Stimulated activated naive CD8-positive, alpha-beta T cell treated with anti-CD3 and anti-CD28 coated beads, Interleukin-15, Interleukin-2, amounts not matched to agents 100 U/mL and 50 U/mL, for 24 hours (primary cell): ENCODE results near the gene KLK6.

Source experiments
- ATAC-seq: fragments of 150-1000 bp; cut with Tn5 transposase; one replicate; pipeline ENCODE4 v1.10.0; 2021
- DNase-seq: peaks from one replicate; pipeline ENCODE4 v3.0.0; 2021

The KLK6 gene

DNA sequence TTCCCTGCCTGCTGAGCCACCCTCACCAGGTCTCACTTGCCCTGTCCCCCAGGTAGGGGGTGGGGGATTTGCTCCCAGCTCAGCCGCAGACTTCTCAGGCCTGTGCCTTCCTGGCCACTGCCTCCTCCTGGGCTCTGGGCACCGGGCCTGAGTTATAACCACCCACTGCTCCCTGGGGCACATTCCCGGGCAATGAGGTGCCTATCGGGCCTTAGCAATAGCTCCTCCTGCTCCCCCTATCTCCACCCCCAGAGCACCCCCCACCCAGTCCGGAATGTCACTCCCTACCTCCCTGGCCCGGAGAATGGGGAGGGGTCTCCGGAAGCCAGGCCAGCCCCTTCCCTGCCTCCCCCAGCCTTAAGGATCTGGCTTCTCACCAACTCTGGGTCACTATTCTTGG, 16.5 kb downstream of the KLK6 start, which contains the start of gene KLK5:
Gene KLK5, minus strand, starts transcription at position 129 of the 400 bp plus-strand sequence. CDS start 381 bp downstream, outside the sequence.
- DNase-seq (no peak), ATAC-seq (no peak)

DNA sequence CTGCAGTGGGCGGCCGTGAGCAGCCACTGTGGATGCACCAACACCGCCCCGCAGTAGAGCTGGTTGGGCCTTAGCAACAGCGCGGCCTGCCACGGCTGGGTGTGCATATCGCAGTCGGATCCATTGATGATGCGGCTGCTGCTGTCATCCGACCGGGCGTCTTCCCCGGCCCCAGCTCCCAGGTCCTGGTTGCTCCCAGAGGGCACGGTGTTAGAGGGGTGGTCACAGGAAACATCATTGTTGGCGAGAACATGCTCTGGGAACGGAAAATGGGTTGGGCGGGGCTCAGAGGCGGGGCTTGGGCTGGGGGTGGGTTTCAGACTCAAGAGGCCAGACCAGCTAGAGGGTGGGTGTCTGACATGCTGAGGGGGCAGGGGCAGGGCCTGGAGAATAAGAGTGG, 19.5 kb downstream of the KLK6 start:
- no peak for ATAC-seq
- no peak for DNase-seq

DNA sequence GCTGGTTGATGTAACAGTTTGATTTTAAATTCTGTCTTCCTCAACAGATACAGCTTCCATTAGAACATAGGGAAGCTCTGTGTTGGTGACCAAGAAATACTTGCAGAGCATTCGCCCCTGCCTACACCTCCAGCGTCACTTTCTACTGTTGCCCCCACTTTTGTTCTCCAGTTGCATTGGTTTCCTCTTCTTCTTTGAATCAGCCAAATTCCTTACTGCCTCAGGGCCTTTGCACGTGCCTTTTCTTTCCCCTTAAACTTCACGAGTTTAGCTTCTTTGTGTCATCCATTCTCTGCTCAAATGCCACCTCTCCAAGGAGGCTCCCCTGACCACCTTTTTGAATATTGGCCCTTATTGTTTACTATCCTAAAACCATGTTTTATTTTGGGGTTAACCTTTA, 22.3 kb downstream of the KLK6 start:
- DNase-seq (no peak), ATAC-seq (no peak)

DNA sequence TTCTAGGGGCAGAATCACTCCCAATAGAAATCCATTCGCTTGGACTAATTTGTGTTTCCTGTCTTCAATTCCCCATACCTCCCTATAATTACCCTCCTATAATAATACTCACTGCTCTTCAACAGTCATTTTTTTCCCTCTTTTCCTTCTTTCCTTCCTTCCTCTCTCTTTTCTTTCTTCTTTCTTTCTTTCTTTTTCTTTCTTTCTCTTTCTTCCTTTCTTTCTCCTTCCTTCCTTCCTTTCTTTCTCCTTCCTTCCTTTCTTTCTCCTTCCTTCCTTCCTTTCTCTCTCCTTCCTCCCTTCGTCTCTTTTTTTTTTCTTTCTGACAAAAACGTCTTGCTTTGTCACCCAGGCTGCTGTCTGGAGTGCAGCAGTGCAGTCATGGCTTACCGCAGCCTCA, 24.6 kb downstream of the KLK6 start:
- no peak for DNase-seq
- no peak for ATAC-seq

DNA sequence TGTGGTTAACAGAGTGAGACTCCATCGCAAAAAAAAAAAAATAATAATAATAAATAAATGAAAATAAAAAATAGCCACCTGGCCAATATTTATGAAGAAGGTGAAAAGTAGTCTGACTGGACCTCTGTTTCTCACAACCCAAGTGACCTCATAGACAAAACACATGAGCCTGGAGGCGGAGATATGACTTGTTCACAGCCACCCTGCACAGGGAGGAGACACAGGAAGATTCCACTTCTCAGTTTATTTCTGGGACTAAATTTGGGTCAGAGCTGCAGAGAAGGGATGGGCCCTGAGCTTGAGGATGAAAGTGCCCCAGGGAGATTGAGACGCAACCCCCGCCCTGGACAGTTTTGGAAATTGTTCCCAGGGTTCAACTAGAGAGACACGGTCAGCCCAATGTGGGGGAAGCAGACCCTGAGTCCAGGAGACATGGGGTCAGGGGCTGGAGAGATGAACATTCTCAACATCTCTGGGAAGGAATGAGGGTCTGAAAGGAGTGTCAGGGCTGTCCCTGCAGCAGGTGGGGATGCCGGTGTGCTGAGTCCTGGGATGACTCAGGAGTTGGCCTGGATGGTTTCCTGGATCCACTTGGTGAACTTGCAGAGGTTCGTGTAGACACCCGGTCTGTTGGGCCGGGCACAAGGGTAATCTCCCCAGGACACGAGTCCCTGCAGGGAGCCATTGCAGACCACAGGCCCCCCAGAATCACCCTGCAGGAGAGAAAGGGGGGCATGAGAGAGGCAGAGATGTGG, 26.1 kb downstream of the KLK6 start:
- ATAC-seq (no peak), DNase-seq (no peak)

DNA sequence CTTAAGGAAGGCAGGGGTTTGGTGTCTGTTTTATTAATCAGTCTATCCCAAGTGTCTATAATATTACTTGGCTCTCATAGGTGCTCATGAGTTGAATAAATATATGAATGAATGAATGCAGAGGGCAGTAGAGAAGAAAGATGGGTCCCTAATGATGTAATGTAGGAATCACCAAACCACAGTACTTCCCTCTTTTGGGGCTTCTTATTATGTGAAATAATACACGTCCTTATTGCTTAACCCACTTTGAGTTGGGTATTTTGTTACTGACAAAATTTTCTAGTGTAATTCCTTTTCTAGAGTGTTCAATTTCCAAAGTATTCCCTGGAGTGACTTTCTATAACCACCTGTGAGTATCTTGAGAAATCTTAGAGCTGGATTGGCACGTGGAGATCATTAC, 29.8 kb downstream of the KLK6 start:
- no peak for DNase-seq
- no peak for ATAC-seq

DNA sequence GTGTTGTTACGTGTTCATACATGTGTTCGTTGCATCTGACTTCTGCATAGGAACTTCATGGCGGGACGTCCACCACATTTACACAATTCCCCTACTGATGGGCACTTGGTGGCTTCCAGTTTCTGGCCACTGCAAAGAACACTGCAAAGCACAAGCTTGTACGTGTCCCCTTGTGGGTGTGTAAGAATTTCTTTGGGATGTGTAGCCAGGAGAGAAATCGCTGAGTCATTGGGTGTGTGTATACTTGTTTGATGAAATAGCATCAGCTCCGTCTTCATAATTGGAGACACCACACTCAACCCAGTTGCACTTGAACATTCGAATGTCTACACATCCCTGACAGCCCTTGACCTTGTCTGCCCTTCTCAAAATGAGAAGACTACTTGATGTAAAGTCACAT, 35.8 kb downstream of the KLK6 start:
- DNase-seq (no peak), ATAC-seq (no peak)

DNA sequence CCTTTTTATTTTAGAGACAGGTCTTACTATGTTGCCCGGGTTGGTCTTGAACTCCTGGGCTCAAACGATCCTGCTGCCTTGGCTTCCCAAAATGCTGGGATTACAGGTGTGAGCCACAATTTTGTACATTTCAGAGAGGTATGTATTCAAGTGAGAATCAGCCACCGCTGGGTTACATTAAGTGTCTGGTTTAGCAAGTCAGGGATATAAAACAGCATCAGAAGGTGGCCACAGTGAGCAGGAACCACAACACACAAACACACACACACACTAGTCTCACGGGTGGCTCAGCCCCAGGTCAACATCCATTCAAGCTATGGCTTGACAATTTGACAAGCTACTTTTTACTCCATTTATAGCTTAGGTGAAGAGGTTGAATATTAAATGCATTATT, 36.7 kb downstream of the KLK6 start:
- DNase-seq (no peak), ATAC-seq (no peak)

DNA sequence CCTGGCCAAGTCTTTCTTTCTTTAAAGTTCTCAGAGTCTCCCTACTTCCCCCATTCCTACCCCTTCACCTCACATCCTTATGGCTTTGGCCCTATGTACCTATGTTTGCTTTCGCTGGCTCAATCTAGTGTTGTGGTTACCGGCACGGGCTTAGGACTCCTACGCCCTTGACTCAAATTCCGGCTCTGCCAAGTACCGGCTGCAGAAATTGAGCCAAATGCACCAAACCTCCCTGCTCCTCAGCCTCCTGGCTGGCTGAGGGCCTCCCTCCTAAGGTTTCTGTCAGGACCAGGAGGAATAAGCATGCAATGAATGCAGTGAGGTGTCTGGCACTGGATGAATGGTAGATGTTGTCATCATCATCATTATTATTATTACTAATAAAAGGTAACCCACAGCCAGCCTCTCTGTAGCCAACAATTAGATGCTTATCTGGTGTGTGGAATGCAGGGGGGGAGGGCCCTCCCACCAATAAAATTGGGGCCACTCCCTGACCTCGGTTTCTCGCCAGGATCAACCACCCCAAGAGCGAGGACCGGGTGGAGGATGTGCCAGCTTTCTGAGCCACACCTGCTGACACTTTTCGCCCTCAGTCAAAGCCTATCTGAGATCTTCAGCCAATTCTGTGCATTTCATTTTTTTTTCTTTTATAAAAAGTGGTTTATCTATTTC, 37.2 kb downstream of the KLK6 start:
- no peak for DNase-seq
- no peak for ATAC-seq

DNA sequence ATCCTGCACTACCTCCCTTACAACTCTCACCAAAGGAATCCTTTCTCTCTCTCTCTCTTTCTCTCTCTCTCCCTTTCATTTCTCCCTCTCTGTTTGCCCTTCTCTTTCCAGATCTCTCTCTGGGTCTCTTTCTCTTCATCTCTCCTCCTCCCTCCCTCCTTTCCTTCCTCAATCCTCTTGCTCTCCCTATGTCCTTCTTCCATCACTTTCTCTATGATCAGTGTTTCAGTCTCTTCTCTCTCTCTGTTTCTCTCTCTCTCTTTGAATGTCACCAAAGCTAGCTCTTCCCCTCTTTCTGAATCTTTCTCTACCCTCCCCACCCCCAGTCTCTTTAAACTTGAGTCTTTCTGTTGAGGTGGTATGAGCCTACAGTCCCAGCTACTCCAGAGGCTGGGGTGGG, 38.4 kb downstream of the KLK6 start:
- ATAC-seq (no peak), DNase-seq (no peak)

DNA sequence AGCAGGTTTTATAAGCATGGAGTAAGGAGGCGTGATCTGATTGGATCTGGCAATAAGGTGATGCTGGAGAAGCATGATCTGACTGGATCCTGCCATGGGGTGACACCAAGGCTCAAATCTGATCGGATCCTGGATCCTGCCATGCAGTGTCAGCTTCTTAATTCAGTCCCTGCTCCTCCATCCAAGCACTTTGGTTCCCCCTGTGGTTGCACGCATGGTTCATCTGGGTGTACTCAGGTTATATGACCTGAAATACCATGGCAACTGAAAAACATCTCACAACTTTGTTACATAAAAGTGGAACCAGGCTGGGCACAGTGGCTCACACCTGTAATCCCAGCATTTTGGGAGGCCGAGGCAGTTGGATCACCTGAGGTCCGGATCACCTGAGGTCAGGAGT, 40.6 kb downstream of the KLK6 start:
- no peak for ATAC-seq
- DNase-seq = no peak

DNA sequence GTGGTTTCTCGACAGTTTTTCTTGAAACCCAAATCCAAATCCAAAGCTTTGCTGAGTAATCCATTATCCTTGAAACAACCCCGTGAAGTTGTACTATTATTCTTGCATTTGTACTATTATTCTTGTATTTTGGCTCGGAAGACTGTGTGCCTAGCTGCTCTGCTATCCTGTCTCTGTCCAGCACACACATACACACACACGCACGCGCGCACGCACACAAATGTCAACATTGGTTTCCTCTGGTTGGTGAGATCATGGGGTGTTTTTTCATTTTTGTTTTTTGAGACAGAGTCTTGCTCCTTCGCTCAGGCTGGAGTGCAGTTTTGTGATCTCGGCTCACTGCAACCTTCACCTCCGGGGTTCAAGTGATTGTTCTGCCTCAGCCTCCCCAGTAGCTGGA, 43.2 kb downstream of the KLK6 start:
- no peak for DNase-seq
- no peak for ATAC-seq

DNA sequence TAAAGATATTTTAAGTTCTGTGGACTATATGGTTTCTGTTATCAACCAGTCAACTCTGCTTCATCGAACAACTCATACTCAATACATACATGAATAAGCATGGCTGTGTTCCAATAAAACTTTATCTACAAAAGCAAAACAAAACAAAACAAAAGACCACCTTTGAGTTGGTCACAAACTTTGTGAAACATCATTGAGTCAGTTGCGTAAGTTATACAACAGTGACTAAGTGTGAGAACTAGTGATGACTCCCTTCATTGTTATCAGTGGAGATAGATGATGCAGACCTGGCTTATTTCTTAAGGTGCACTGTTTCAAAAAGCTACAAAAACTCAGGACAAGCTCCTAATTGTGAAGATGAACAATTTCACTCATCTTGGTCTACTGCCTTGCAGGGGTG, 43.7 kb downstream of the KLK6 start:
- DNase-seq = no peak
- no peak for ATAC-seq

DNA sequence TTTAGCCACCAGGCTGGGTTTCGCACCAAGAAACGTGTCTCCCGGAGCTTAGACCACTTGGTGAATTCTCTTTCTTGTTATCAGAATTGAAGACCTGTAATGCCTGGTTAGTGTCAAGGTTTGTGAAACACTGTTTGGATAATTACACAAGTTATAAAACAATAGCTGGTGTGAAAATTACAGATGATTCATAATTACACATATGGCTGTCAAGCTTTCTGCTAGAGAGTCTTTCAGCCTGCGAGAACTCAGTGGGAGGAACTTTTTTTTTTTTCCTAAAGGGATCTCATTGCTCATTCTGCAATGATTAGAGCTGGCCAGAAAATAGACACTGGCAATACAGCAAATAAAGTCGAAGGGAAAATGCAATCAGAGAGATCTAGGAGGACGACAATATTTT, 44.8 kb downstream of the KLK6 start:
- DNase-seq (no peak), ATAC-seq (no peak)

DNA sequence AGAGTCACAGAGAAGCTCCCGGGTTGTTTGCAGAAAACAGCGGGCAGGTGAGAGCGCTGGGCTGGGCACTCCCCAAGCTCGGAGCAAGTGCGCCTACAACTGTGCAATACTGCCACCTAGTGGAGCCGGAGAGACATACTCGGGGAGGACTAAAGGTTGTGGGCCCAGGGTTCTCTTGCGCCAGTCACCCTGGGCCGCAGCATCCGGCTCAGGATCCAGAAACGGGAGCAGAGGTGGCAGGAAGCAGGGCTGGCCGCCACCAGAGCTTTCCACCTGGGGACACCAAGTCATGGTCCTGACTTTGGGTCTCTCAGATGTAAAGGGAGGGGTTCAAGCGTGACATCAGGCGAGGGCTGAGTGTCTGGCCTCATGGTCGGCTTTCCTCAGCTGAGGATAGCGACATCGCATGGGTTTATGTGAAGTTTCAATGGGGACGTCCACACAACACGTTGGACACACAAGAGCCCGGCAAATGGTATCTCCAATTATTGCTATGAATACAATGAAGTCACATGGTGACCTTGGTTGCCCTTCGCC, 47.0 kb downstream of the KLK6 start:
- peak; percentile 82 for DNase-seq
- ATAC-seq = peak; percentile 97

DNA sequence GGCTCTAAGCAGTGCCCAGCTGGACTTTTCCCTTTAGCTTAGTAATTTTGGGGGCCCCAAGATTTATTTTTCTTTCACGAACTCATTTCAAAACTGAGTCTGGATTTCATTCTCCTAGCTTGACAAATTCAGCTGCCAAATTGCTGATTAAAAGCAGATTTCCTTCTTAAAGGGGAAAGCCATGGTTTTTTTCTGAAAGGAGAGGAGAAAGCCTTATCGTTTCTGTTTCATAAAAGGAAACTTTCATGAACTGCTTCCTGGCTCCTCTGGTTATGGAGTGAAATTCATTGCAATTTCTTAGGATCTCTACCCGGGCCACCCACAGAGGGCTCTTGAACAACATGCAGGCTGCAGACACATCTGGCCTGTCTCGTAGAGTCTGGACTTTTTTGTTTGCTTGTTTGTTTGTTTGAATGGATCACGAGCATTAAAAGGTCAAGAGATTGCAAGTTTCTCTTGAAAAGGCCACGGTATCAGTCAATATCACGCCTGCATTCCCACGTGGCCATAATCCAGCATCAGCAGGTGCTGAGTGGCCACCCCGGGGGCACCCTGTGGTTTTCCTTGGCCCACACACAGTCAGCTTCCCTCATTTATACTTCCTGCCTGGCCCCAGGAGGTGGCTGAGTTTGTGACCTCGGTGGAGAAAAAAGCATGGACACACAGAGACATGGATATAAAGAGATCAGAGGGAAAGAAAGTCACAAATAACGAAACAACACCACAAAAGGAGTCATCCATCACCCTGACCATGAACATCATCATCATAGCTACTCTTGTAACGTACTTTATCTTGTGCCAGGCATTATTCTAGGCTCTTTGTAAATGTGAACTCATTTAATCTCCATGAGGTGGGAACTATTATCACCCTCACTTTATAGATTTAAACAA, 47.7 kb downstream of the KLK6 start:
- ATAC-seq (no peak), DNase-seq (no peak)

DNA sequence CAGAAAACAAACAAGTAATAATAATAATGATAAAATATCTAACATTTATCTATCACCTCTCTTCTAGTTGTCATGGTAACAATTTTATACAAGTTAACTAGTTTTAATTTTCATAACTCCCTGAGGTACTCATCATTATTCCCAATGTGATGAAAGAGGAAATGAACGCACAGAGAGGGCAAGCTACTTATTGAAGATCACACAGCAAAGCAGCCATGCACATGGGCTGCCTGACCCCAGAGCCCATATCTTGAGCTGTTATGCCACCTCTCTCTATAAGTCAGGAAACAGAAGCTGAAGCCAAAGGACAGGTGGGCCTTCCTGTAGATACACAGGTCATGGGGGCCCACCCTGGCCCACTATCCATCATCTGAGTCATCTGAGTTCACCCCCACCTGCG, 53.3 kb downstream of the KLK6 start:
- no peak for DNase-seq
- ATAC-seq = no peak

DNA sequence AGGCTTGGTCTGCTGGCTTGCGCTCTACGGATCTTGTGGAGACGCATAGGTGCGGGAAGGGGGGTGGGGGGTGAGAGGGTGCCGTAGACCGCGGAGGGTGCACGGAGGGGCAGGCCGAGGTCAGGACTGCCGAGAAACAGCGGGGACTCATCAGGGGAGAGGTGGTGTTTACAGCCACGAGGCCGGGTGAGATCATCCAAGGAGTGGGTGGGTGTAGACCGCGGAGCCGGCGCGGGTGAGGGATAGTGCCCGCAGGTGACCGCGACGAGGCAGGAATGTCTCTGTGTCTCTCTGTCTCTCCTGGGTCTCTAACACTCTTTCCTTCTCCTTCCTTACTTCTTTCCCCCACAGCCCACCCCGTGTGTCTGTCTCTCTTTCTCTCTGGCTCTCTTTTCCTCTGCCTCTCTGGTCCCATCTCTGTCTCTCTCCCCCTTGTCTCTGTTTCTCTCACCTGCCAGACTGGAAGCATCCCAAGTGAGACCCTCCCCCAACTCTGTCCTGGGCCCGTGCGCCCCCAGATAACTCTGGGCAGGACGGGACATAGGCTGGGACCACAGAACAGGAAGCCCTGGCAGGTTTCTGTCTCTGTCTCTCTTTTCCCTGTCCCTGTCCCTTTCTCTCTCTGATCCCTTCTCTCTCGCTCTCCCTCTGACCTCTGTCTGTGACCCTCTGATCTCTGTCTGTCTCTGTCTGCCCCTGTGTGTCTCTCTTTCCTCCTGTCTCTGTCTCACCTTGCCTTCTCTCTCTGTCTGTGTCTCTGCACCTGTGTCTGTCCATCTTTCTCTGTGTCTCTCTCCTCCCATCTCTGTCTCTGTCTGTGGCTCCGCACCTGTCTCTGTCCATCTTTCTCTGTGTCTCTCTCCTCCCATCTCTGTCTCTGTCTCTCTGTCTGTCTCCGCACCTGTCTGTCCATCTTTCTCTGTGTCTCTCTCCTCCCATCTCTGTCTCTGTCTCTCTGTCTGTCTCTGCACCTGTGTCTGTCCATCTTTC, 56.4 kb downstream of the KLK6 start:
- ATAC-seq (peak; percentile 70), DNase-seq (peak; percentile 57)

DNA sequence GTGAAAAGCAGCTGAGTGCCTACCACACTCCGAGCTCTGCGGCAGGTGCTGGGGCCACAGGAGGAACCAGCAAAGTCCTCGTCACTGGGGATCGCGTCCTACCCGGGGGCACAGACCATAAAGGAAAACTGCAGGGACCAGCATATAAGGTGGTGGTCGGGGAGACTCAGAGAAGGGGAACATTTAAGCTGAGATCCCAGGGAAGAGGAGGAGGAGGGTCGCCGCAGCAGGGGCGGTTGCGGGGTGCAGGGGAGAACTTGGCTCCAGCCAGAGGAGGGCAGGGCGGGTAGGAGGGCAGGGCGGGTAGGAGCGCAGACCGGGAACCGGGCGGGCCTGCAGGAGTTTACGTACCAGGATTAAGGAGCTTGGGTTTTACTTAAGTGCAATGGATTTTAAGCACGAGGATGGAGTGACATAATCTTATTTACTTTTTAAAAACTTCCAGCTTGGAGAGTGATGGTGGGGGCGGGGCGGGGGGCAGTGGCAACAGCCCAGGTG, 57.2 kb downstream of the KLK6 start:
- ATAC-seq (no peak), DNase-seq (no peak)

DNA sequence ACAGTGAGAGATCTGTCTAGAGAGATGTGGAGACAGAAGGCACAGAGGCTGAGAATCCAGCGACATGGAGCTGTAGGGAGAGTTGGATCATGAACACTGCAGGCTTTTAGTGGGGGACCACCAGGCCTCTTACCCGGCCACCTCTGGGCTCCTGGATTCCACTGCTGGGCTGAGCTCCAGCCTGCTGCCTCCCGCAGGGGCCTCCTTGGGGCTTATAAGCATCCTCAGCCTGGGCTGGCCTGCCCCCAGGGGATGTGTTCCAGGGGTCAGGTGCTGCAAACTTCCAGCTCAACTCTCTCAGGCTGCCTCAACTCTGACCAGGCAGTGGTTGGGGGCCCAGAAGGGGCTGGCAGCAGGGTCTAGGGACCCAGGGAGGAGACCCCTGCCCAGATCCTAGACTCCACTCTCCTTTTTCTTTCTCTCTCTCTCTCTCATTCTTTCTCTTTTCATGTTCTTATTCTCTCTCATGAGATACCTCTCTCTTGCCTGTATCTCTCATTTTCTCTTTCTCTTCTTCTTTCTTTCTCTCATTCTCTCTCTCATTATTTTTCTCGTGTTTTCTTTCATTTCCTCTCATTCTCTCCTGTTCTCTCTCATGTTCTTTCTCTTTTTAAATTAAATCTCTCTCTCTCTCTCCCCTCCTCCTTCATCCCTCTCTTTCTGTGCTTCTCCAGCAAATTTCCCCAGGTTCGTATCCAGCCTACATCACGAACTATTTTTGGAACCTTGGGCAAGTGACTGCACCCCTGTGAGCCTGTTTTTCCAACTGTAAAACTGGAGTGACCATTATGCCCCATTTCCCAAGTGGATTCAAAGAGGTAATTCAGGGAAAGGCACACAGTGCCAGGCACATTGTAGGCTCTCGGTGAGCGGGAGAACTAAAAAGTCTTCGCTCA, 57.9 kb downstream of the KLK6 start, which contains the start of gene KLK4:
Gene KLK4, minus strand, starts transcription at position 190 of the 896 bp plus-strand sequence. CDS start 657 bp downstream, outside the sequence.
- DNase-seq (no peak), ATAC-seq (no peak)
